Lower leg skin (tissue), 4 donors: ENCODE results near the gene DLK2. TPM values are rescaled to one million over a fixed set of nuclear protein-coding genes. Genes with fewer than 3 reads are reported as not detected.

Experiments
- DNase-seq, 2 donors: peaks; one replicate each; pipeline ENCODE4 v3.0.0-alpha.2; 2019; ENCODE audit warnings: low spot score in 2 of 2
- H3K4me3 ChIP-seq: fragments of 200-600 bp; sonication (generic); 2 replicates; pipeline ENCODE4 v1.5.1; 2017; ENCODE audit warnings: mild to moderate bottlenecking, low read depth; ENCODE audit not compliant: poor library complexity, severe bottlenecking
- CTCF ChIP-seq, 3 donors: fragments of 450-650 bp; IDR thresholded peaks; one replicate each; pipeline ENCODE4 v1.5.1; 2016; ENCODE audit warnings: antibody characterized with exemption in 3 of 3, mild to moderate bottlenecking in 3 of 3, moderate library complexity in 2 of 3
- POLR2A ChIP-seq, 2 donors: fragments of 450-650 bp; IDR thresholded peaks; one replicate each; pipeline ENCODE4 v1.6.1; 2016 to 2017; ENCODE audit warnings: antibody characterized with exemption in 2 of 2, mild to moderate bottlenecking in 1 of 2, moderate library complexity in 1 of 2
- WGBS, 2 donors: methylation state at CpG; one replicate each; pipeline ENCODE4 v1.1.5; 2018; 5-methylcytosine and 5-hydroxymethylcytosine counted together
- intact Hi-C: fragments of 100-400 bp; cut with DNase I; formaldehyde crosslinking; loops from one replicate; pipeline ENCODE4 v1.15.0; 2023; ENCODE audit warnings: low total_unique reads
- total RNA-seq, 4 donors: library from RNA; depleted of rRNA; stranded (reverse); fragments of >200 nt; gene quantifications; one replicate each; pipeline ENCODE4 v1.1.0, GENCODE V29; 2016

DLK2 gene
- total RNA-seq, 4 donors from 2014 or later, result 29.3 to 55.0 (median 39.4) TPM

GRCh38 chr6:43451348-43451747, 4.0 kb downstream of the DLK2 start:
- intact Hi-C loops, result loop anchor here (5.0 kb wide), 1 partner anchor 56 kb away; no protein-coding TSS in a partner anchor
- TF ChIP-seq POLR2A (IDR thresholded peaks at IDR 0.05) (no peak), CTCF (IDR thresholded peaks at IDR 0.05) (no peak)
- WGBS, 2 donors, result 52 to 72% methylated on average over 4 of the region's 4 CpGs
- no peak for DNase-seq
- H3K4me3 ChIP-seq, result no peak overlapping the region

- no peak for DNase-seq
- H3K4me3 ChIP-seq, result no peak overlapping the region
- intact Hi-C loops, result loop anchor here (5.0 kb wide), 1 partner anchor 57 kb away; no protein-coding TSS in a partner anchor
- TF ChIP-seq POLR2A (IDR thresholded peaks at IDR 0.05), result no peak
- TF ChIP-seq CTCF (IDR thresholded peaks at IDR 0.05), result no peak
- WGBS, 2 donors, result 86 to 88% methylated on average over 12 to 13 of the region's 13 CpGs
These were observed 4.6 kb downstream of the DLK2 start for GRCh38 chr6:43450699-43451131.

- DNase-seq, result no peak
- intact Hi-C loops, result no loop called here
- no peak for TF ChIP-seq CTCF (IDR thresholded peaks at IDR 0.05)
- TF ChIP-seq POLR2A (IDR thresholded peaks at IDR 0.05), result no peak
- no peak overlapping the region for H3K4me3 ChIP-seq
- WGBS, 2 donors, result 83 to 84% methylated on average over 4 of the region's 4 CpGs
These were observed 6.4 kb downstream of the DLK2 start for GRCh38 chr6:43448916-43449315.

- 90 to 93% methylated on average over 16 of the region's 16 CpGs for WGBS, 2 donors
- intact Hi-C loops, result no loop called here
- H3K4me3 ChIP-seq, result no peak overlapping the region
- TF ChIP-seq CTCF (IDR thresholded peaks at IDR 0.05) (no peak), POLR2A (IDR thresholded peaks at IDR 0.05) (no peak)
- no peak for DNase-seq
These were observed 7.7 kb downstream of the DLK2 start for GRCh38 chr6:43447604-43448003.

GRCh38 chr6:43445576-43445975, 9.8 kb downstream of the DLK2 start:
- 74 to 77% methylated on average over 16 of the region's 16 CpGs for WGBS, 2 donors
- TF ChIP-seq POLR2A (IDR thresholded peaks at IDR 0.05) (no peak), CTCF (IDR thresholded peaks at IDR 0.05) (no peak)
- intact Hi-C loops, result no loop called here

GRCh38 chr6:43444582-43444981, 10.8 kb downstream of the DLK2 start:
- DNase-seq, result no peak
- no peak for TF ChIP-seq POLR2A (IDR thresholded peaks at IDR 0.05)
- no peak for TF ChIP-seq CTCF (IDR thresholded peaks at IDR 0.05)
- intact Hi-C loops, result no loop called here
- no peak overlapping the region for H3K4me3 ChIP-seq
- 83 to 84% methylated on average over 8 of the region's 8 CpGs for WGBS, 2 donors

More at GRCh38 chr6:43445576-43445975, 9.8 kb downstream of the DLK2 start:
- no peak overlapping the region for H3K4me3 ChIP-seq
- no peak for DNase-seq
